ENCODE results near the gene ASTN2.

DNA sequence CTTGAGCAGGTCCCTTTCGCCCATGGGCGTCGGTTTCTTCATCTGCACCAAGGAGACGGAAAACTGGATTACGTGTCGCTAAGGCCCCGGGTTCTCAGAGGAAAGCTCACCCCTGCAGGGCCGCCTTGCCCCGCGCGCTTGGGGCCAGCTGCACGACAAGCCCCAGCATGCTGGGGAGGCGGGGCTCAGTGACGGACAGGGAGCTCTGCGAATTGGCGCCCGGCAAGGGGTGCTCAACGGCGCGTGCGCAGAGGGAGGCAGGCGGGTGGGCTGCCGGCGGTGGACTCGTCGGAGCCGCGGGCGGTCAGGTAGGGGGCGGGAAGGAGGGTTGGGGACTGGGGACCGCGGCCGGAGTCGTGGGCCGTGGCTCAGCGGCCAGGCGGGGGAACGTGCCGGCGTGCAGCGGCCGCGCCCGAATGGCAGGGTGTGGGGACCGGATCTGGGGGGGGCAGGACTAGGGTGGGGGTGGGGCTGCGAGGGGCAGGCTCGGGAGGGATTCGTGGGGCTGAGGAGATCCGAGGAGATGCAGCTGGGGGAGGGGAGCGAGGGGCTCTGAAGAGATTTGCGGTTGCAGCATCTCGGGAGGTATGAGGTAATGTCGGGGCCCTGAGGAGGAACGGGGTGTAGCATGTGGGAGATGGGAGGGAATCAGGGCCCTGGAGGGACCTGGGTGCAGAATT, 727.6 kb downstream of the ASTN2 start, which contains the start of gene TRIM32:
- TF ChIP-seq, protein P1, sequence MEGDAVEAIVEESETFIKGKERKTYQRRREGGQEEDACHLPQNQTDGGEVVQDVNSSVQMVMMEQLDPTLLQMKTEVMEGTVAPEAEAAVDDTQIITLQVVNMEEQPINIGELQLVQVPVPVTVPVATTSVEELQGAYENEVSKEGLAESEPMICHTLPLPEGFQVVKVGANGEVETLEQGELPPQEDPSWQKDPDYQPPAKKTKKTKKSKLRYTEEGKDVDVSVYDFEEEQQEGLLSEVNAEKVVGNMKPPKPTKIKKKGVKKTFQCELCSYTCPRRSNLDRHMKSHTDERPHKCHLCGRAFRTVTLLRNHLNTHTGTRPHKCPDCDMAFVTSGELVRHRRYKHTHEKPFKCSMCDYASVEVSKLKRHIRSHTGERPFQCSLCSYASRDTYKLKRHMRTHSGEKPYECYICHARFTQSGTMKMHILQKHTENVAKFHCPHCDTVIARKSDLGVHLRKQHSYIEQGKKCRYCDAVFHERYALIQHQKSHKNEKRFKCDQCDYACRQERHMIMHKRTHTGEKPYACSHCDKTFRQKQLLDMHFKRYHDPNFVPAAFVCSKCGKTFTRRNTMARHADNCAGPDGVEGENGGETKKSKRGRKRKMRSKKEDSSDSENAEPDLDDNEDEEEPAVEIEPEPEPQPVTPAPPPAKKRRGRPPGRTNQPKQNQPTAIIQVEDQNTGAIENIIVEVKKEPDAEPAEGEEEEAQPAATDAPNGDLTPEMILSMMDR (IDR thresholded peaks at IDR 0.05) = no peak
- no peak for TF ChIP-seq POLR2A (IDR thresholded peaks at IDR 0.05)

Measured in testis (tissue), 2 donors.